Glutamatergic neuron (in vitro differentiated cells): ENCODE results near the gene S100A11. TPM values are rescaled to one million over a fixed set of nuclear protein-coding genes. Genes with fewer than 3 reads are reported as not detected.

Source experiments
- DNase-seq: peaks from one replicate; pipeline ENCODE4 v3.0.0; 2022
- H3K27ac Mint-ChIP-seq: one replicate; pipeline ENCODE4 v1.8.0; 2020; ENCODE audit warnings: mild to moderate bottlenecking, mixed read lengths, inconsistent platforms; ENCODE audit not compliant: unreplicated experiment
- H3K27me3 Mint-ChIP-seq: one replicate; pipeline ENCODE4 v1.8.0; 2020; ENCODE audit warnings: mild to moderate bottlenecking, moderate library complexity, mixed read lengths, inconsistent platforms; ENCODE audit not compliant: unreplicated experiment
- H3K36me3 Mint-ChIP-seq: one replicate; pipeline ENCODE4 v1.8.0; 2020; ENCODE audit warnings: mild to moderate bottlenecking, mixed read lengths, inconsistent platforms; ENCODE audit not compliant: unreplicated experiment
- H3K4me1 Mint-ChIP-seq: one replicate; pipeline ENCODE4 v1.8.0; 2020; ENCODE audit warnings: mild to moderate bottlenecking, low read depth, mixed read lengths, inconsistent platforms; ENCODE audit not compliant: unreplicated experiment
- H3K4me3 Mint-ChIP-seq: one replicate; pipeline ENCODE4 v1.8.0; 2020; ENCODE audit warnings: mild to moderate bottlenecking, mixed read lengths, inconsistent platforms; ENCODE audit not compliant: unreplicated experiment
- H3K9me3 Mint-ChIP-seq: one replicate; pipeline ENCODE4 v1.8.0; 2020; ENCODE audit warnings: mild to moderate bottlenecking, moderate library complexity, mixed read lengths, inconsistent platforms; ENCODE audit not compliant: unreplicated experiment
- CTCF ChIP-seq: fragments of 200-600 bp; sonication (generic); IDR thresholded peaks from one replicate; pipeline ENCODE4 v1.5.0; 2021; ENCODE audit not compliant: partially characterized antibody, unreplicated experiment
- total RNA-seq: library from RNA; stranded (reverse); fragmentation: NEBNext Ultra II Directional; extraction: Animal tissue kit (Norgen Biotek cat#: 25700); gene quantifications from one replicate; pipeline ENCODE4 v1.2.1, GENCODE V29; 2021; ENCODE audit not compliant: unreplicated experiment

The S100A11 gene
- total RNA-seq, 1 donor from 2014 or later = 45.1 TPM

- Mint-ChIP-seq H3K9me3 (peaks cover 9% of the 10 kb centered on the region), H3K4me1 (peaks cover 21% of the 10 kb centered on the region), H3K36me3 (no peaks in the 10 kb centered on the region), H3K27me3 (peaks cover 7% of the 10 kb centered on the region), H3K27ac (peak overlapping the region; percentile 79), H3K4me3 (peak overlapping the region; percentile 74)
- no peak for TF ChIP-seq CTCF
- peak; percentile 41 for DNase-seq
Observed at GRCh38 chr1:152053375-152053774, 16.6 kb upstream of the S100A11 start.

GRCh38 chr1:152052606-152053005 is 15.8 kb upstream of the S100A11 start:
- peaks cover 11% of the 10 kb centered on the region for H3K9me3 Mint-ChIP-seq
- peak overlapping the region; percentile 56 for H3K4me3 Mint-ChIP-seq
- peaks cover 10% of the 10 kb centered on the region for H3K27me3 Mint-ChIP-seq
- peak; percentile 92 for DNase-seq
- H3K36me3 Mint-ChIP-seq = no peaks in the 10 kb centered on the region
- peak; percentile 96 for TF ChIP-seq CTCF
- H3K4me1 Mint-ChIP-seq = peaks cover 28% of the 10 kb centered on the region
- no peak overlapping the region for H3K27ac Mint-ChIP-seq

- Mint-ChIP-seq H3K4me1 (peaks cover 29% of the 10 kb centered on the region), H3K27me3 (peaks cover 10% of the 10 kb centered on the region), H3K4me3 (no peak overlapping the region), H3K9me3 (peaks cover 11% of the 10 kb centered on the region), H3K27ac (no peak overlapping the region), H3K36me3 (no peaks in the 10 kb centered on the region)
- no peak for DNase-seq
- no peak for TF ChIP-seq CTCF
Observed at GRCh38 chr1:152050886-152051675, 14.3 kb upstream of the S100A11 start.

- H3K27me3 Mint-ChIP-seq = peaks cover 9% of the 10 kb centered on the region
- no peak overlapping the region for H3K4me3 Mint-ChIP-seq
- H3K36me3 Mint-ChIP-seq = no peaks in the 10 kb centered on the region
- no peak overlapping the region for H3K27ac Mint-ChIP-seq
- H3K9me3 Mint-ChIP-seq = peaks cover 11% of the 10 kb centered on the region
- TF ChIP-seq CTCF = no peak
- DNase-seq = no peak
- H3K4me1 Mint-ChIP-seq = peaks cover 29% of the 10 kb centered on the region
Observed at GRCh38 chr1:152049291-152050083, 12.7 kb upstream of the S100A11 start.
